ENCODE data around the gene PSMB5. TPM values are rescaled to one million over a fixed set of nuclear protein-coding genes. Genes with fewer than 3 reads are reported as not detected.

Gene PSMB5
- total and polyA plus RNA-seq, 9 of the 15 experiments (the other 6 are each of a cell fraction or from before 2014, with no cell fraction given): 198 to 1,870 (median 269) TPM

DNA sequence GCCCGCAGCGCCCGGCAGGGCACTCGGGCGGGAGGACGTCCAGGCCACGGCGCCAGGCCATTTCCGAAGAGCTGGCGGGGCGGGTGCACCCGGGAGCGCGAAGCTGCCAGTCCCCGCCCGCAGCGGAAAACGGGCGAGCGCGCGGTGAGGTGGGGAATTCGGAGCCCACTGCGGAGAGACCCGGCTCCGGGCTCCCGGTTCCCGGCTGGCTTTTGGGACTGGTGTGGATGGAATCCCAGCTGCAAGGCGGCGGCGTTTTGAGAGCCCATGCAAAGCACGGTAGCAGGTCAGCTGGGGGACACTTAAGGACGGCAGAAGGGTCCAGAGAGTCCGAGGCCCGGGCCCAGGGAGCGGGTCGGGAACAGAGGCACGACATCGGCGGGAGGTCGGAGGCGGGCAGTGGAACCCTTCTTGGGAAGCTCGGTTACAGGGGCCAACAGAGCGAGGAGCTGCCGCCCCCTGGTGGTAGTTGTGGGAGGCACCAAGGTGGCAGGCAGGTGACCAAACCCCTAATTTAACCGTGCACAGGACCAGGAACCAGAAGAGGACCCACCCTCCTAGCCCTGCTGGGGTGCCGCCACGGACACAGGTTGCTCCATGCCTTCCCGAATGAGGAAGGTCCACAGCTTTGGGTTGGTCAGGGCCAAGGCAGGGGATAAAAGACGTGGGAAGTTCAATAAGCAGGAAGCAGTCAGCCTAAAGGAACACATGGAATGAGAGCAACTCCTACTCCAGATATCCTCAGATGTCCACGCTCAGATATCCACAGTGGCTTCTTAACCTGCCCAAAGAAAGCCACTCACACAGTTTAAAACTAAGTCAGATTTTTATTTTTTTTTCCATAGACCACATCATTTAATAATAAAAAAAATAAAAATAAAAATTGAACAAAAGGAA, 23.3 kb upstream of the PSMB5 start (continued):
- TF ChIP-seq, protein P1, sequence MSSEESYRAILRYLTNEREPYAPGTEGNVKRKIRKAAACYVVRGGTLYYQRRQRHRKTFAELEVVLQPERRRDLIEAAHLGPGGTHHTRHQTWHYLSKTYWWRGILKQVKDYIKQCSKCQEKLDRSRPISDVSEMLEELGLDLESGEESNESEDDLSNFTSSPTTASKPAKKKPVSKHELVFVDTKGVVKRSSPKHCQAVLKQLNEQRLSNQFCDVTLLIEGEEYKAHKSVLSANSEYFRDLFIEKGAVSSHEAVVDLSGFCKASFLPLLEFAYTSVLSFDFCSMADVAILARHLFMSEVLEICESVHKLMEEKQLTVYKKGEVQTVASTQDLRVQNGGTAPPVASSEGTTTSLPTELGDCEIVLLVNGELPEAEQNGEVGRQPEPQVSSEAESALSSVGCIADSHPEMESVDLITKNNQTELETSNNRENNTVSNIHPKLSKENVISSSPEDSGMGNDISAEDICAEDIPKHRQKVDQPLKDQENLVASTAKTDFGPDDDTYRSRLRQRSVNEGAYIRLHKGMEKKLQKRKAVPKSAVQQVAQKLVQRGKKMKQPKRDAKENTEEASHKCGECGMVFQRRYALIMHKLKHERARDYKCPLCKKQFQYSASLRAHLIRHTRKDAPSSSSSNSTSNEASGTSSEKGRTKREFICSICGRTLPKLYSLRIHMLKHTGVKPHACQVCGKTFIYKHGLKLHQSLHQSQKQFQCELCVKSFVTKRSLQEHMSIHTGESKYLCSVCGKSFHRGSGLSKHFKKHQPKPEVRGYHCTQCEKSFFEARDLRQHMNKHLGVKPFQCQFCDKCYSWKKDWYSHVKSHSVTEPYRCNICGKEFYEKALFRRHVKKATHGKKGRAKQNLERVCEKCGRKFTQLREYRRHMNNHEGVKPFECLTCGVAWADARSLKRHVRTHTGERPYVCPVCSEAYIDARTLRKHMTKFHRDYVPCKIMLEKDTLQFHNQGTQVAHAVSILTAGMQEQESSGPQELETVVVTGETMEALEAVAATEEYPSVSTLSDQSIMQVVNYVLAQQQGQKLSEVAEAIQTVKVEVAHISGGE (CRISPR knock-in tag; IDR thresholded peaks at IDR 0.05): peak in 1 of 3 experiments; percentile 26; a peak in 1 of 6 replicates
- TF ChIP-seq HEY1 (CRISPR knock-in tag; IDR thresholded peaks at IDR 0.05; ENCODE audit: borderline replicate concordance): no peak
- no peak for TF ChIP-seq NUFIP1 (IDR thresholded peaks at IDR 0.05; ENCODE audit: partially characterized antibody)
- TF ChIP-seq ARID2 (IDR thresholded peaks at IDR 0.05): peak; percentile 48; the same call in 1 of the 2 replicates
- TF ChIP-seq, protein P2, sequence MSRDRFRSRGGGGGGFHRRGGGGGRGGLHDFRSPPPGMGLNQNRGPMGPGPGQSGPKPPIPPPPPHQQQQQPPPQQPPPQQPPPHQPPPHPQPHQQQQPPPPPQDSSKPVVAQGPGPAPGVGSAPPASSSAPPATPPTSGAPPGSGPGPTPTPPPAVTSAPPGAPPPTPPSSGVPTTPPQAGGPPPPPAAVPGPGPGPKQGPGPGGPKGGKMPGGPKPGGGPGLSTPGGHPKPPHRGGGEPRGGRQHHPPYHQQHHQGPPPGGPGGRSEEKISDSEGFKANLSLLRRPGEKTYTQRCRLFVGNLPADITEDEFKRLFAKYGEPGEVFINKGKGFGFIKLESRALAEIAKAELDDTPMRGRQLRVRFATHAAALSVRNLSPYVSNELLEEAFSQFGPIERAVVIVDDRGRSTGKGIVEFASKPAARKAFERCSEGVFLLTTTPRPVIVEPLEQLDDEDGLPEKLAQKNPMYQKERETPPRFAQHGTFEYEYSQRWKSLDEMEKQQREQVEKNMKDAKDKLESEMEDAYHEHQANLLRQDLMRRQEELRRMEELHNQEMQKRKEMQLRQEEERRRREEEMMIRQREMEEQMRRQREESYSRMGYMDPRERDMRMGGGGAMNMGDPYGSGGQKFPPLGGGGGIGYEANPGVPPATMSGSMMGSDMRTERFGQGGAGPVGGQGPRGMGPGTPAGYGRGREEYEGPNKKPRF (IDR thresholded peaks at IDR 0.05; ENCODE audit: low read depth, low read length): no peak
- TF ChIP-seq, protein P3, sequence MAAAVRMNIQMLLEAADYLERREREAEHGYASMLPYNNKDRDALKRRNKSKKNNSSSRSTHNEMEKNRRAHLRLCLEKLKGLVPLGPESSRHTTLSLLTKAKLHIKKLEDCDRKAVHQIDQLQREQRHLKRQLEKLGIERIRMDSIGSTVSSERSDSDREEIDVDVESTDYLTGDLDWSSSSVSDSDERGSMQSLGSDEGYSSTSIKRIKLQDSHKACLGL (CRISPR knock-in tag; IDR thresholded peaks at IDR 0.05; ENCODE audit: borderline replicate concordance, poor library complexity, severe bottlenecking): no peak
- TF ChIP-seq, protein P4, sequence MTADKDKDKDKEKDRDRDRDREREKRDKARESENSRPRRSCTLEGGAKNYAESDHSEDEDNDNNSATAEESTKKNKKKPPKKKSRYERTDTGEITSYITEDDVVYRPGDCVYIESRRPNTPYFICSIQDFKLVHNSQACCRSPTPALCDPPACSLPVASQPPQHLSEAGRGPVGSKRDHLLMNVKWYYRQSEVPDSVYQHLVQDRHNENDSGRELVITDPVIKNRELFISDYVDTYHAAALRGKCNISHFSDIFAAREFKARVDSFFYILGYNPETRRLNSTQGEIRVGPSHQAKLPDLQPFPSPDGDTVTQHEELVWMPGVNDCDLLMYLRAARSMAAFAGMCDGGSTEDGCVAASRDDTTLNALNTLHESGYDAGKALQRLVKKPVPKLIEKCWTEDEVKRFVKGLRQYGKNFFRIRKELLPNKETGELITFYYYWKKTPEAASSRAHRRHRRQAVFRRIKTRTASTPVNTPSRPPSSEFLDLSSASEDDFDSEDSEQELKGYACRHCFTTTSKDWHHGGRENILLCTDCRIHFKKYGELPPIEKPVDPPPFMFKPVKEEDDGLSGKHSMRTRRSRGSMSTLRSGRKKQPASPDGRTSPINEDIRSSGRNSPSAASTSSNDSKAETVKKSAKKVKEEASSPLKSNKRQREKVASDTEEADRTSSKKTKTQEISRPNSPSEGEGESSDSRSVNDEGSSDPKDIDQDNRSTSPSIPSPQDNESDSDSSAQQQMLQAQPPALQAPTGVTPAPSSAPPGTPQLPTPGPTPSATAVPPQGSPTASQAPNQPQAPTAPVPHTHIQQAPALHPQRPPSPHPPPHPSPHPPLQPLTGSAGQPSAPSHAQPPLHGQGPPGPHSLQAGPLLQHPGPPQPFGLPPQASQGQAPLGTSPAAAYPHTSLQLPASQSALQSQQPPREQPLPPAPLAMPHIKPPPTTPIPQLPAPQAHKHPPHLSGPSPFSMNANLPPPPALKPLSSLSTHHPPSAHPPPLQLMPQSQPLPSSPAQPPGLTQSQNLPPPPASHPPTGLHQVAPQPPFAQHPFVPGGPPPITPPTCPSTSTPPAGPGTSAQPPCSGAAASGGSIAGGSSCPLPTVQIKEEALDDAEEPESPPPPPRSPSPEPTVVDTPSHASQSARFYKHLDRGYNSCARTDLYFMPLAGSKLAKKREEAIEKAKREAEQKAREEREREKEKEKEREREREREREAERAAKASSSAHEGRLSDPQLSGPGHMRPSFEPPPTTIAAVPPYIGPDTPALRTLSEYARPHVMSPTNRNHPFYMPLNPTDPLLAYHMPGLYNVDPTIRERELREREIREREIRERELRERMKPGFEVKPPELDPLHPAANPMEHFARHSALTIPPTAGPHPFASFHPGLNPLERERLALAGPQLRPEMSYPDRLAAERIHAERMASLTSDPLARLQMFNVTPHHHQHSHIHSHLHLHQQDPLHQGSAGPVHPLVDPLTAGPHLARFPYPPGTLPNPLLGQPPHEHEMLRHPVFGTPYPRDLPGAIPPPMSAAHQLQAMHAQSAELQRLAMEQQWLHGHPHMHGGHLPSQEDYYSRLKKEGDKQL (CRISPR knock-in tag; IDR thresholded peaks at IDR 0.05; ENCODE audit: borderline replicate concordance): 0 out of 2 replicates have a peak, but pooled peaks have one; percentile 61
- no peak for TF ChIP-seq HOXB6 (CRISPR knock-in tag; IDR thresholded peaks at IDR 0.05; ENCODE audit: borderline replicate concordance)
- TF ChIP-seq ZSCAN29 (IDR thresholded peaks at IDR 0.05): peak; percentile 22; the same call in 1 of the 2 replicates
- TF ChIP-seq, protein P5, sequence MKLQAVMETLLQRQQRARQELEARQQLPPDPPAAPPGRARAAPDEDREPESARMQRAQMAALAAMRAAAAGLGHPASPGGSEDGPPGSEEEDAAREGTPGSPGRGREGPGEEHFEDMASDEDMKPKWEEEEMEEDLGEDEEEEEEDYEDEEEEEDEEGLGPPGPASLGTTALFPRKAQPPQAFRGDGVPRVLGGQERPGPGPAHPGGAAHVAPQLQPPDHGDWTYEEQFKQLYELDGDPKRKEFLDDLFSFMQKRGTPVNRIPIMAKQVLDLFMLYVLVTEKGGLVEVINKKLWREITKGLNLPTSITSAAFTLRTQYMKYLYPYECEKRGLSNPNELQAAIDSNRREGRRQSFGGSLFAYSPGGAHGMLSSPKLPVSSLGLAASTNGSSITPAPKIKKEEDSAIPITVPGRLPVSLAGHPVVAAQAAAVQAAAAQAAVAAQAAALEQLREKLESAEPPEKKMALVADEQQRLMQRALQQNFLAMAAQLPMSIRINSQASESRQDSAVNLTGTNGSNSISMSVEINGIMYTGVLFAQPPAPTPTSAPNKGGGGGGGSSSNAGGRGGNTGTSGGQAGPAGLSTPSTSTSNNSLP (IDR thresholded peaks at IDR 0.05; ENCODE audit: borderline replicate concordance, low read depth, low read length): no peak
- TF ChIP-seq RFX5 (IDR thresholded peaks at IDR 0.05; ENCODE audit: low read depth, low read length): no peak
